GM19452 (cell line): Measurements from ENCODE around the gene RHEB.
A peak's percentile ranks its signal among the peaks of the same experiment; 100 is the strongest.

Source experiments
- ATAC-seq: cut with Tn5 transposase; IDR thresholded peaks from one replicate; pipeline ENCODE4 v1.9.1; 2021; ENCODE audit not compliant: unreplicated experiment

Gene RHEB

GRCh38 chr7:151529842-151530241 lies 10.1 kb upstream of the RHEB start:
- ATAC-seq = no peak

- ATAC-seq = no peak
Measured at GRCh38 chr7:151524845-151525244, 5.2 kb upstream of the RHEB start.

- no peak for ATAC-seq
Measured at GRCh38 chr7:151524331-151524730, 4.6 kb upstream of the RHEB start.

- peak; percentile 2 for ATAC-seq
Measured at GRCh38 chr7:151520419-151521261, 945 bp upstream of the RHEB start.

- ATAC-seq = peak; percentile 44
Measured at GRCh38 chr7:151518947-151519764, 539 bp downstream of the RHEB start.

- no peak for ATAC-seq
Measured at GRCh38 chr7:151518105-151518946, 1.4 kb downstream of the RHEB start.

GRCh38 chr7:151517601-151518104 lies 2.0 kb downstream of the RHEB start:
- ATAC-seq = no peak

- ATAC-seq = no peak
Measured at GRCh38 chr7:151515276-151515565, 4.5 kb downstream of the RHEB start.

GRCh38 chr7:151514461-151515275 lies 5.0 kb downstream of the RHEB start:
- no peak for ATAC-seq

GRCh38 chr7:151513133-151513532 lies 6.6 kb downstream of the RHEB start:
- ATAC-seq = no peak

- ATAC-seq = no peak
Measured at GRCh38 chr7:151512353-151512752, 7.3 kb downstream of the RHEB start.

- ATAC-seq = no peak
Measured at GRCh38 chr7:151511946-151512345, 7.7 kb downstream of the RHEB start.

GRCh38 chr7:151511270-151511669 lies 8.4 kb downstream of the RHEB start:
- no peak for ATAC-seq

GRCh38 chr7:151509670-151510333 lies 9.9 kb downstream of the RHEB start:
- no peak for ATAC-seq

- no peak for ATAC-seq
Measured at GRCh38 chr7:151508991-151509390, 10.7 kb downstream of the RHEB start.

- ATAC-seq = no peak
Measured at GRCh38 chr7:151507806-151508205, 11.9 kb downstream of the RHEB start.

GRCh38 chr7:151506901-151507382 lies 12.8 kb downstream of the RHEB start:
- ATAC-seq = no peak

GRCh38 chr7:151505836-151506468 lies 13.7 kb downstream of the RHEB start:
- ATAC-seq = no peak

GRCh38 chr7:151505433-151505832 lies 14.3 kb downstream of the RHEB start:
- ATAC-seq = no peak
